ENCODE results near the gene PRADC1.
"Not testable (repeated sequence)": the region's sequence is repeated elsewhere in the genome, so short reads cannot be mapped to it uniquely, and the experiment has no call there.

The PRADC1 gene

GRCh38 chr2:73210019-73210418 lies 23.0 kb downstream of the PRADC1 start:
- Histone ChIP-seq H4K20me1 (peaks cover 0 to 1% (median 0%) of the 10 kb centered on the region in 11 experiments; a peak in 1 of 22 replicates), H3K4me3 (no peak overlapping the region), H3K9me3 (replicated peaks in 1 of 11) (no peaks in the 10 kb centered on the region), H3K9ac (no peak overlapping the region), H3K4me2 (no peak overlapping the region), H3K27ac (no peak overlapping the region), H3K36me3 (no peaks in the 10 kb centered on the region), H3K4me1 (peaks cover 22 to 28% (median 26%) of the 10 kb centered on the region in 10 experiments), H3K27me3 (no peaks in the 10 kb centered on the region; a peak in 1 of 22 replicates)
- no peak for TF ChIP-seq Cebpa-rat (IDR thresholded peaks at IDR 0.05)

GRCh38 chr2:73208258-73208657 lies 24.8 kb downstream of the PRADC1 start:
- peaks cover 14 to 17% (median 15%) of the 10 kb centered on the region in 10 experiments for H3K4me1 ChIP-seq

GRCh38 chr2:73205611-73206010 lies 27.4 kb downstream of the PRADC1 start:
- Histone ChIP-seq H3K4me2 (no peak overlapping the region), H3K36me3 (no peaks in the 10 kb centered on the region), H3K9ac (no peak overlapping the region), H3K4me3 (no peak overlapping the region), H3K9me3 (replicated peaks in 1 of 11) (peaks cover 22 to 35% (median 26%) of the 10 kb centered on the region in 11 experiments), H3K27ac (no peak overlapping the region), H4K20me1 (no peaks in the 10 kb centered on the region), H3K27me3 (peaks cover 20 to 37% (median 33%) of the 10 kb centered on the region in 11 experiments), H3K4me1 (peaks cover 0 to 7% (median 0%) of the 10 kb centered on the region in 10 experiments; a peak in 2 of 20 replicates)
- no peak for TF ChIP-seq Cebpa-rat (IDR thresholded peaks at IDR 0.05)

More at GRCh38 chr2:73208258-73208657, 24.8 kb downstream of the PRADC1 start:
- Histone ChIP-seq H4K20me1 (no peaks in the 10 kb centered on the region), H3K9me3 (replicated peaks in 1 of 11) (peaks cover 2 to 11% (median 4%) of the 10 kb centered on the region in 11 experiments; a peak in 21 of 22 replicates), H3K9ac (no peak overlapping the region), H3K36me3 (no peaks in the 10 kb centered on the region), H3K4me2 (no peak overlapping the region), H3K4me3 (no peak overlapping the region), H3K27ac (no peak overlapping the region), H3K27me3 (peaks cover 3 to 14% (median 11%) of the 10 kb centered on the region in 11 experiments)
- TF ChIP-seq Cebpa-rat (IDR thresholded peaks at IDR 0.05): no peak

- no peak for TF ChIP-seq Cebpa-rat (IDR thresholded peaks at IDR 0.05)
- H3K4me2 ChIP-seq: no peak overlapping the region
- 0 out of 20 replicates have a peak overlapping the region, but pooled peaks of 1 of the 10 experiments have one; percentile 11 for H3K4me3 ChIP-seq
- no peaks in the 10 kb centered on the region for H3K36me3 ChIP-seq
- H3K27me3 ChIP-seq: peaks cover 20 to 37% (median 33%) of the 10 kb centered on the region in 11 experiments
- H3K9me3 ChIP-seq (replicated peaks in 1 of 11): peaks cover 22 to 39% (median 26%) of the 10 kb centered on the region in 11 experiments
- no peaks in the 10 kb centered on the region for H4K20me1 ChIP-seq
- peaks cover 0 to 7% (median 0%) of the 10 kb centered on the region in 10 experiments; a peak in 2 of 20 replicates for H3K4me1 ChIP-seq
- no peak overlapping the region for H3K27ac ChIP-seq
- H3K9ac ChIP-seq: no peak overlapping the region
Measured at GRCh38 chr2:73203055-73203681, 29.9 kb downstream of the PRADC1 start.

GRCh38 chr2:73202156-73203054 lies 30.6 kb downstream of the PRADC1 start, which contains the start of gene NOTO:
Gene NOTO (plus strand): TSS chr2:73202574. CDS start chr2:73202667, 93 bp downstream.
- Histone ChIP-seq H3K27me3 (peaks cover 20 to 37% (median 33%) of the 10 kb centered on the region in 11 experiments), H3K4me2 (no peak within 1 kb of the TSS)

GRCh38 chr2:73200281-73200680 lies 32.8 kb downstream of the PRADC1 start:
- not testable (repeated sequence) for H3K9ac ChIP-seq, H3K4me2 ChIP-seq, H4K20me1 ChIP-seq, H3K36me3 ChIP-seq, H3K4me1 ChIP-seq, H3K27ac ChIP-seq, H3K4me3 ChIP-seq
- Histone ChIP-seq H3K9me3 (replicated peaks in 1 of 11) (peaks cover 22 to 39% (median 26%) of the 10 kb centered on the region in 11 experiments), H3K27me3 (peaks cover 20 to 37% (median 33%) of the 10 kb centered on the region in 11 experiments)

More at GRCh38 chr2:73202156-73203054, 30.6 kb downstream of the PRADC1 start, which contains the start of gene NOTO:
- peaks cover 22 to 39% (median 26%) of the 10 kb centered on the region in 11 experiments for H3K9me3 ChIP-seq (replicated peaks in 1 of 11)
- no peak for TF ChIP-seq Cebpa-rat (IDR thresholded peaks at IDR 0.05)
- H3K4me3 ChIP-seq: 0 out of 20 replicates have a peak within 1 kb of the TSS, but pooled peaks of 2 of the 10 experiments have one; percentile 2 to 11
- no peak within 1 kb of the TSS for H3K9ac ChIP-seq
- H3K27ac ChIP-seq: no peak within 1 kb of the TSS
- peaks cover 0 to 7% (median 0%) of the 10 kb centered on the region in 10 experiments; a peak in 2 of 20 replicates for H3K4me1 ChIP-seq
- H4K20me1 ChIP-seq: no peaks in the 10 kb centered on the region
- H3K36me3 ChIP-seq: no peaks in the 10 kb centered on the region

- H4K20me1 ChIP-seq: no peaks in the 10 kb centered on the region
- H3K27me3 ChIP-seq: peaks cover 10 to 17% (median 15%) of the 10 kb centered on the region in 11 experiments
Measured at GRCh38 chr2:73197579-73197978, 35.5 kb downstream of the PRADC1 start.

GRCh38 chr2:73187549-73187948 lies 45.5 kb downstream of the PRADC1 start:
- Histone ChIP-seq H3K4me3 (no peak overlapping the region), H3K9ac (no peak overlapping the region), H3K27me3 (no peaks in the 10 kb centered on the region), H3K4me1 (peaks cover 4 to 17% (median 9%) of the 10 kb centered on the region in 10 experiments; a peak in 10 of 20 replicates), H3K27ac (no peak overlapping the region), H4K20me1 (no peaks in the 10 kb centered on the region), H3K4me2 (peak overlapping the region in 9 of 11 experiments; percentile 3 to 38 (median 21); a peak in 14 of 22 replicates), H3K36me3 (no peaks in the 10 kb centered on the region), H3K9me3 (replicated peaks in 1 of 11) (peaks cover 0 to 10% (median 4%) of the 10 kb centered on the region in 11 experiments; a peak in 9 of 22 replicates)
- no peak for TF ChIP-seq Cebpa-rat (IDR thresholded peaks at IDR 0.05)

More at GRCh38 chr2:73197579-73197978, 35.5 kb downstream of the PRADC1 start:
- H3K4me1 ChIP-seq: no peaks in the 10 kb centered on the region
- H3K4me2 ChIP-seq: no peak overlapping the region
- H3K27ac ChIP-seq: no peak overlapping the region
- TF ChIP-seq Cebpa-rat (IDR thresholded peaks at IDR 0.05): no peak
- no peak overlapping the region for H3K9ac ChIP-seq
- H3K4me3 ChIP-seq: no peak overlapping the region
- H3K9me3 ChIP-seq (replicated peaks in 1 of 11): peaks cover 13 to 21% (median 16%) of the 10 kb centered on the region in 11 experiments
- no peaks in the 10 kb centered on the region for H3K36me3 ChIP-seq

GRCh38 chr2:73185965-73186364 lies 47.1 kb downstream of the PRADC1 start:
- peaks cover 0 to 10% (median 4%) of the 10 kb centered on the region in 11 experiments; a peak in 9 of 22 replicates for H3K9me3 ChIP-seq (replicated peaks in 1 of 11)
- no peak overlapping the region for H3K9ac ChIP-seq
- H3K36me3 ChIP-seq: no peaks in the 10 kb centered on the region
- H3K4me2 ChIP-seq: no peak overlapping the region
- H3K4me3 ChIP-seq: no peak overlapping the region
- H4K20me1 ChIP-seq: no peaks in the 10 kb centered on the region
- no peak for TF ChIP-seq Cebpa-rat (IDR thresholded peaks at IDR 0.05)
- H3K4me1 ChIP-seq: peaks cover 4 to 17% (median 9%) of the 10 kb centered on the region in 10 experiments; a peak in 10 of 20 replicates
- H3K27me3 ChIP-seq: no peaks in the 10 kb centered on the region
- no peak overlapping the region for H3K27ac ChIP-seq

Measured in BLaER1 treated with 17β-estradiol and CSF1 and Interleukin-3, amounts not matched to agents 10 nM and 100 nM (cell line).